ENCODE results near the gene ZNF512B.

Gene ZNF512B

GRCh38 chr20:63970714-63971431 is 1.1 kb upstream of the ZNF512B start:
- peaks cover 15% of the 10 kb centered on the region for H3K4me1 ChIP-seq (ENCODE audit: low read length)
- H4K20me1 ChIP-seq (ENCODE audit: insufficient read depth, low read length): no peaks in the 10 kb centered on the region
- peak overlapping the region; percentile 92; the same call in 1 of the 2 replicates for H3K4me3 ChIP-seq (ENCODE audit: low read length)
- 0 out of 2 replicates have a peak, but pooled peaks cover 4% of the 10 kb centered on the region for H3K27me3 ChIP-seq (ENCODE audit: low read depth, low read length)
- no peak overlapping the region for H3K27ac ChIP-seq (ENCODE audit: low read length)
- H3K36me3 ChIP-seq (replicated peaks; ENCODE audit: low read depth, low read length): peaks cover 17% of the 10 kb centered on the region
- H3K79me2 ChIP-seq (ENCODE audit: low read length): peaks cover 16% of the 10 kb centered on the region
- peak overlapping the region; percentile 97 for H3K4me2 ChIP-seq (ENCODE audit: low read length)
- H3K9ac ChIP-seq (ENCODE audit: low read length): no peak overlapping the region
- H2AFZ ChIP-seq (ENCODE audit: low read depth, low read length): no peak overlapping the region
- TF ChIP-seq CTCF (IDR thresholded peaks at IDR 0.05; ENCODE audit: low read depth, low read length) (no peak), EZH2phosphoT487 (IDR thresholded peaks at IDR 0.05; ENCODE audit: low read depth) (no peak)
- no peaks in the 10 kb centered on the region for H3K9me3 ChIP-seq (ENCODE audit: insufficient read depth, low read length)

DNA sequence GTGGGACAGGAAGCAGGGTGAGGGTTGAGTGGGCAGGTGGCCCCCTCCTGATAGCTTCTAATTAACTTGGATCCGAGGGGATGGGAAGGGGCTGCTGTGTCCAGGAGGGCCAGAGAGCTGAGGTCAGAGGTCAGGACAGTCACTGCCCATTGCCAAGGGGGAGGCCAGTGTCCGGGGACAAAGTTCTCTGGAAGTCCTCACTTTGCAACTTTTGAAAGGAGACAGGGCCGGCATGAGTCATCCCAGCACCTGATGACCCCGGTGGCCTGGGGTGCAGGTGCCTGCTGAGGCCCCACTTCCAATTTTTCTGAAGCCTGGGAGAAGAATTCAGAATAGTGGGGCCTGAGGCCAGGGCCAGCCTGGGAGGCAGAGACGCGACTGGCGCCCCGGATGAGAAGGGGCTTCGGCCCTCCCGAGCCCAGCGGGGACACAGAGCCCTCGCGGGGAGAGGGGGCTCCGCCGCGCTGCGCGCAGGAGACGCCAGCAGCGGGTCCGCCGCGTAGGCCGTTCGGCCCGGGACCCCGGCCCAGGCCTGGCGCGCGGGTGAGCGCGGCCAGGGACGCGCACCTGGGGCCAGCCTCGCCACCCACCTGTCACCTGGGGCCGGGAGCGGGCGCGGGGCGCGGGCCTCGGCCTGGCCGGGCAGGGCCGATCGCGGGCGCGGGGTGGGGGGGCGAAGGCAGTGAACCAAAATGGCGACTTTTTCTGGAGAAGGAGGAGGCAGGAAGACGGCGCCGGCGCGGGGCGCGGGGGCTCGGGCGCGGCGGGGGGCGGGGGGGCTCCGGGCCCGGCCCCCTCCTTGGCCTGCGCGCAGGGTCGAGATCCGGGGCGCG is 586 bp downstream of the ZNF512B start:
- Histone ChIP-seq H3K9ac (ENCODE audit: low read length) (peak overlapping the region; percentile 85), H4K20me1 (ENCODE audit: insufficient read depth, low read length) (no peaks in the 10 kb centered on the region), H3K4me2 (ENCODE audit: low read length) (peak overlapping the region; percentile 98), H3K4me1 (ENCODE audit: low read length) (peaks cover 15% of the 10 kb centered on the region), H3K4me3 (ENCODE audit: low read length) (peak overlapping the region; percentile 83), H3K79me2 (ENCODE audit: low read length) (peaks cover 16% of the 10 kb centered on the region), H3K9me3 (ENCODE audit: insufficient read depth, low read length) (no peaks in the 10 kb centered on the region), H2AFZ (ENCODE audit: low read depth, low read length) (no peak overlapping the region), H3K27ac (ENCODE audit: low read length) (no peak overlapping the region), H3K27me3 (ENCODE audit: low read depth, low read length) (0 out of 2 replicates have a peak, but pooled peaks cover 4% of the 10 kb centered on the region), H3K36me3 (replicated peaks; ENCODE audit: low read depth, low read length) (peaks cover 12% of the 10 kb centered on the region)
- TF ChIP-seq EZH2phosphoT487 (IDR thresholded peaks at IDR 0.05; ENCODE audit: low read depth): no peak
- TF ChIP-seq CTCF (IDR thresholded peaks at IDR 0.05; ENCODE audit: low read depth, low read length): no peak

- Histone ChIP-seq H3K9me3 (ENCODE audit: insufficient read depth, low read length) (no peaks in the 10 kb centered on the region), H3K36me3 (replicated peaks; ENCODE audit: low read depth, low read length) (peaks cover 10% of the 10 kb centered on the region), H3K4me2 (ENCODE audit: low read length) (peak overlapping the region; percentile 98), H3K4me3 (ENCODE audit: low read length) (peak overlapping the region; percentile 83), H3K27ac (ENCODE audit: low read length) (no peak overlapping the region), H3K27me3 (ENCODE audit: low read depth, low read length) (0 out of 2 replicates have a peak, but pooled peaks cover 4% of the 10 kb centered on the region), H2AFZ (ENCODE audit: low read depth, low read length) (no peak overlapping the region), H3K4me1 (ENCODE audit: low read length) (peaks cover 12% of the 10 kb centered on the region), H3K9ac (ENCODE audit: low read length) (peak overlapping the region; percentile 85), H3K79me2 (ENCODE audit: low read length) (peaks cover 16% of the 10 kb centered on the region), H4K20me1 (ENCODE audit: insufficient read depth, low read length) (no peaks in the 10 kb centered on the region)
- TF ChIP-seq EZH2phosphoT487 (IDR thresholded peaks at IDR 0.05; ENCODE audit: low read depth) (no peak), CTCF (IDR thresholded peaks at IDR 0.05; ENCODE audit: low read depth, low read length) (no peak)
Measured at GRCh38 chr20:63968136-63968927, 1.4 kb downstream of the ZNF512B start.

Data from OCI-LY3 (cell line).